HuH-7 (cell line): ENCODE measurements around the gene IFNK.

Experiments
- DNase-seq: peaks from one replicate; pipeline ENCODE4 v3.0.0; 2011; ENCODE audit warnings: low spot score

IFNK gene

GRCh38 chr9:27573634-27574590 is 49.8 kb downstream of the IFNK start:
- DNase-seq, result peak; percentile 60
